Panc1 (cell line): ENCODE measurements around the gene DNM3. TPM values are rescaled to one million over a fixed set of nuclear protein-coding genes. Genes with fewer than 3 reads are reported as not detected.

ENCODE experiments used
- ATAC-seq: fragments of 200-7000 bp; cut with Tn5 transposase; 2 replicates; pipeline ENCODE4 v1.9.1; 2020; ENCODE audit warnings: mild to moderate bottlenecking, moderate library complexity
- BruUV-seq: library from RNA; stranded (reverse); fragments of 400-500 nt; replicated peaks from 2 replicates; lab custom pipeline; 2021; lab: Mats Ljungman, UMichigan
- CTCF ChIA-PET: fragments of 300-600 bp; sonication (Branson Sonifier 250); formaldehyde crosslinking; loops from one replicate; lab custom pipeline; 2022; ENCODE audit warnings: antibody characterized with exemption; lab: Charles Lee
- POLR2A ChIA-PET: fragments of 300-600 bp; sonication (Branson Sonifier 250); formaldehyde crosslinking; loops from one replicate; lab custom pipeline; 2022; ENCODE audit warnings: antibody characterized with exemption; lab: Charles Lee
- DNase-seq: peaks from one replicate; pipeline ENCODE4 v3.0.0-alpha.2; 2010; ENCODE audit warnings: low read depth, low spot score
- H3K27ac ChIP-seq: 2 replicates; pipeline ENCODE4 v1.5.1; 2011; ENCODE audit warnings: mild to moderate bottlenecking, low read length, inconsistent platforms
- H3K27me3 ChIP-seq: fragments of 200-500 bp; sonication (Bioruptor generic); 2 replicates; pipeline ENCODE4 v1.6.0; 2014; ENCODE audit warnings: low read length, inconsistent platforms; ENCODE audit not compliant: control insufficient read depth, insufficient read depth
- H3K36me3 ChIP-seq: fragments of 200-500 bp; sonication (Bioruptor generic); 2 replicates; pipeline ENCODE4 v1.5.1; 2014; ENCODE audit warnings: inconsistent platforms, mild to moderate bottlenecking, low read length, moderate library complexity; ENCODE audit not compliant: control insufficient read depth, insufficient read depth
- H3K4me1 ChIP-seq: 2 replicates; pipeline ENCODE4 v1.5.1; 2011; ENCODE audit warnings: inconsistent platforms, mild to moderate bottlenecking, low read length, moderate library complexity; ENCODE audit not compliant: control insufficient read depth, insufficient read depth
- H3K4me3 ChIP-seq, 2 experiments: 2 replicates each; pipeline ENCODE4 v1.5.1; 2011 to 2012; ENCODE audit warnings: low read depth in 2 of 2, low read length in 2 of 2, mild to moderate bottlenecking in 2 of 2, inconsistent platforms in 1 of 2, moderate library complexity in 1 of 2
- H3K9me3 ChIP-seq: fragments of 200-500 bp; sonication (Bioruptor generic); 2 replicates; pipeline ENCODE4 v1.5.1; 2014; ENCODE audit warnings: low read depth, mild to moderate bottlenecking, inconsistent platforms, low read length, moderate library complexity; ENCODE audit not compliant: control insufficient read depth, insufficient read depth
- POLR2AphosphoS5 ChIP-seq: IDR thresholded peaks from 2 replicates; pipeline ENCODE4 v1.6.1; 2012; ENCODE audit warnings: mild to moderate bottlenecking, low read depth, low read length, moderate library complexity
- SIN3A ChIP-seq: IDR thresholded peaks from 2 replicates; pipeline ENCODE4 v1.6.1; 2012; ENCODE audit warnings: low read depth, mild to moderate bottlenecking, low read length, moderate library complexity, borderline replicate concordance; ENCODE audit not compliant: insufficient read depth
- TCF7L2 ChIP-seq: IDR thresholded peaks from 2 replicates; pipeline ENCODE4 v1.6.1; 2011; ENCODE audit warnings: mild to moderate bottlenecking, low read depth, low read length, inconsistent platforms
- in situ Hi-C: cut with HindIII; loops from 2 replicates; pipeline ENCODE4 v1.10.0; 2016; ENCODE audit warnings: low sequenced_read_pairs, low pct_unique_long_range_greater_than_20kb
- intact Hi-C: fragments of 100-400 bp; cut with micrococcal nuclease; formaldehyde crosslinking; loops from one replicate; pipeline ENCODE4 v1.10.0; 2022; ENCODE audit not compliant: unreplicated experiment
- total RNA-seq: library from RNA; stranded (reverse); gene quantifications from one replicate; pipeline ENCODE4 v1.2.1, GENCODE V29; 2021; ENCODE audit not compliant: unreplicated experiment
- TF ChIP-seq, protein P1 (sequence below): fragments of 450-650 bp; IDR thresholded peaks from 2 replicates; pipeline ENCODE4 v1.5.1; 2017; ENCODE audit warnings: mild to moderate bottlenecking
- TF ChIP-seq, protein P2 (sequence below), 2 experiments: IDR thresholded peaks; 2 replicates each; pipeline ENCODE4 v1.6.1; 2011 to 2012; ENCODE audit warnings: low read depth in 2 of 2, control low read depth in 1 of 2, low read length in 1 of 2, mild to moderate bottlenecking in 1 of 2, moderate library complexity in 1 of 2; ENCODE audit not compliant: insufficient read depth in 1 of 2

DNM3 gene
- total RNA-seq, 1 experiment from 2014 or later = 0.46 TPM

DNA sequence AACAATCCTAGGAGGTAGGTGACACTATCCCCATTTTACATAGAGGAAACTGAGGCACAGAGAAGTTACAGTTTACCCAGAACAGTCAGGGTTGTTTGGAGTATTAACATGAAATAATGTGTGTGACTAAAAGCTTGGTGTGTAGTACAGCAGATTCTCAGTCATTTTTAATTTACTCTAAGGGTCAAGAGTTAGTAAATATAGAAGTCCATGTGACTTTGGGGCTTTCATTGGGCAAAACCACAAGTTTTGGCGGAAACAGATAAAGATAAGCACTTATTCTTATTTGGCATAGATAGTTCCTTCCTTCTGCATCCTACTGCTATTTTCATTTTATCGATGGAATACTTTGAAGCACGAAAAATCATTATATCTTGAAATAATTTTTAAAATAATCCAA is 128.5 kb downstream of the DNM3 start:
- in situ Hi-C loops (no loop called here), intact Hi-C loops (no loop called here)
- Histone ChIP-seq H3K9me3 (no peaks in the 10 kb centered on the region), H3K27ac (no peak overlapping the region), H3K4me1 (no peaks in the 10 kb centered on the region), H3K36me3 (no peaks in the 10 kb centered on the region), H3K27me3 (peaks cover 6% of the 10 kb centered on the region), H3K4me3 (no peak overlapping the region)
- DNase-seq (no peak), ATAC-seq (no peak)
- CTCF ChIA-PET = no interaction called here
- POLR2A ChIA-PET = no interaction called here
- no TSS peak for BruUV-seq
- TF ChIP-seq SIN3A (no peak), POLR2AphosphoS5 (no peak), TCF7L2 (no peak)
- TF ChIP-seq, protein P1, sequence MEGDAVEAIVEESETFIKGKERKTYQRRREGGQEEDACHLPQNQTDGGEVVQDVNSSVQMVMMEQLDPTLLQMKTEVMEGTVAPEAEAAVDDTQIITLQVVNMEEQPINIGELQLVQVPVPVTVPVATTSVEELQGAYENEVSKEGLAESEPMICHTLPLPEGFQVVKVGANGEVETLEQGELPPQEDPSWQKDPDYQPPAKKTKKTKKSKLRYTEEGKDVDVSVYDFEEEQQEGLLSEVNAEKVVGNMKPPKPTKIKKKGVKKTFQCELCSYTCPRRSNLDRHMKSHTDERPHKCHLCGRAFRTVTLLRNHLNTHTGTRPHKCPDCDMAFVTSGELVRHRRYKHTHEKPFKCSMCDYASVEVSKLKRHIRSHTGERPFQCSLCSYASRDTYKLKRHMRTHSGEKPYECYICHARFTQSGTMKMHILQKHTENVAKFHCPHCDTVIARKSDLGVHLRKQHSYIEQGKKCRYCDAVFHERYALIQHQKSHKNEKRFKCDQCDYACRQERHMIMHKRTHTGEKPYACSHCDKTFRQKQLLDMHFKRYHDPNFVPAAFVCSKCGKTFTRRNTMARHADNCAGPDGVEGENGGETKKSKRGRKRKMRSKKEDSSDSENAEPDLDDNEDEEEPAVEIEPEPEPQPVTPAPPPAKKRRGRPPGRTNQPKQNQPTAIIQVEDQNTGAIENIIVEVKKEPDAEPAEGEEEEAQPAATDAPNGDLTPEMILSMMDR = no peak
- TF ChIP-seq, protein P2, sequence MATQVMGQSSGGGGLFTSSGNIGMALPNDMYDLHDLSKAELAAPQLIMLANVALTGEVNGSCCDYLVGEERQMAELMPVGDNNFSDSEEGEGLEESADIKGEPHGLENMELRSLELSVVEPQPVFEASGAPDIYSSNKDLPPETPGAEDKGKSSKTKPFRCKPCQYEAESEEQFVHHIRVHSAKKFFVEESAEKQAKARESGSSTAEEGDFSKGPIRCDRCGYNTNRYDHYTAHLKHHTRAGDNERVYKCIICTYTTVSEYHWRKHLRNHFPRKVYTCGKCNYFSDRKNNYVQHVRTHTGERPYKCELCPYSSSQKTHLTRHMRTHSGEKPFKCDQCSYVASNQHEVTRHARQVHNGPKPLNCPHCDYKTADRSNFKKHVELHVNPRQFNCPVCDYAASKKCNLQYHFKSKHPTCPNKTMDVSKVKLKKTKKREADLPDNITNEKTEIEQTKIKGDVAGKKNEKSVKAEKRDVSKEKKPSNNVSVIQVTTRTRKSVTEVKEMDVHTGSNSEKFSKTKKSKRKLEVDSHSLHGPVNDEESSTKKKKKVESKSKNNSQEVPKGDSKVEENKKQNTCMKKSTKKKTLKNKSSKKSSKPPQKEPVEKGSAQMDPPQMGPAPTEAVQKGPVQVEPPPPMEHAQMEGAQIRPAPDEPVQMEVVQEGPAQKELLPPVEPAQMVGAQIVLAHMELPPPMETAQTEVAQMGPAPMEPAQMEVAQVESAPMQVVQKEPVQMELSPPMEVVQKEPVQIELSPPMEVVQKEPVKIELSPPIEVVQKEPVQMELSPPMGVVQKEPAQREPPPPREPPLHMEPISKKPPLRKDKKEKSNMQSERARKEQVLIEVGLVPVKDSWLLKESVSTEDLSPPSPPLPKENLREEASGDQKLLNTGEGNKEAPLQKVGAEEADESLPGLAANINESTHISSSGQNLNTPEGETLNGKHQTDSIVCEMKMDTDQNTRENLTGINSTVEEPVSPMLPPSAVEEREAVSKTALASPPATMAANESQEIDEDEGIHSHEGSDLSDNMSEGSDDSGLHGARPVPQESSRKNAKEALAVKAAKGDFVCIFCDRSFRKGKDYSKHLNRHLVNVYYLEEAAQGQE (IDR thresholded peaks at IDR 0.05; ENCODE audit: insufficient read depth in 1 of 2, low read depth in 2 of 2, low read length in 1 of 2) = no peak

DNA sequence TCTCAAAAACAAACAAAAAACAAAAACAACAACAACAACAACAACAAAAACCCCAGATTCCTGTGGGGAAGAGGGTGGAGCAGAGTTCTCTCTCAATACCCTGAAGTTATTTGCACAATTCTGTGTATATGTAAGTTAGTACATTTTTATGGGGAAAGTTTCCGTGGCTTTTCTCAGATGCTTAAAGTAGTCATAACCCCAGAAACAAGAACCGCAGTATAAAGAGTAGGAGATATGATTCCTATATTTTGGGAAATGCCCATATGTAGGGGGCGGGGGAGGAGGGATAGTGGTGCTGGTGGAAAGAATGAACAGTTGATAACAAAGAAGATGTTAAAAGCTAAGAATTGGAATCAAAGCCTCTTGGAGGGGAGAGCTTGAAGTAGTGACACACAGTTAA is 131.5 kb downstream of the DNM3 start:
- no TSS peak for BruUV-seq

More for the DNA sequence above, 131.5 kb downstream of the DNM3 start:
- no peaks in the 10 kb centered on the region for H3K9me3 ChIP-seq
- ChIA-PET POLR2A (no interaction called here), CTCF (no interaction called here)
- intact Hi-C loops (no loop called here), in situ Hi-C loops (no loop called here)
- no peak for TF ChIP-seq POLR2AphosphoS5
- no peak for TF ChIP-seq TCF7L2
- TF ChIP-seq, protein P1 = no peak
- no peak for TF ChIP-seq SIN3A
- TF ChIP-seq, protein P2 (IDR thresholded peaks at IDR 0.05; ENCODE audit: insufficient read depth in 1 of 2, low read depth in 2 of 2, low read length in 1 of 2) = no peak
- H3K4me3 ChIP-seq = no peak overlapping the region
- H3K4me1 ChIP-seq = no peaks in the 10 kb centered on the region
- H3K27me3 ChIP-seq = peaks cover 6% of the 10 kb centered on the region
- DNase-seq (no peak), ATAC-seq (no peak)
- H3K36me3 ChIP-seq = no peaks in the 10 kb centered on the region
- no peak overlapping the region for H3K27ac ChIP-seq
